Measurements from ENCODE around the gene ADORA3. TPM values are rescaled to one million over a fixed set of nuclear protein-coding genes. Genes with fewer than 3 reads are reported as not detected.

Gene ADORA3
- total RNA-seq, 2 donors from 2014 or later, result 1.6 to 3.6 TPM

GRCh38 chr1:111515291-111516004, 12.0 kb upstream of the ADORA3 start:
- H3K9me3 ChIP-seq, result no peaks in the 10 kb centered on the region
- ATAC-seq (peak; percentile 56), DNase-seq (peak in 3 of 4 donors; percentile 17 to 53 (median 35))
- no peaks in the 10 kb centered on the region for H3K27me3 ChIP-seq
- 30 to 50% methylated on average over 17 to 35 of the region's 40 CpGs for WGBS, 2 donors
- no peaks in the 10 kb centered on the region for H3K36me3 ChIP-seq (replicated peaks in 1 of 2; ENCODE audit: insufficient read depth in 1 of 2, low read depth in 2 of 2)
- no peak for TF ChIP-seq CTCF (IDR thresholded peaks at IDR 0.05)
- TF ChIP-seq POLR2A (IDR thresholded peaks at IDR 0.05), result peak in 2 of 3 donors; percentile 11 to 25
- peak overlapping the region in 3 of 4 donors; percentile 37 to 65 (median 52) for H3K27ac ChIP-seq
- H3K4me3 ChIP-seq, result no peak overlapping the region
- intact Hi-C loops (cut with DNase I), result loop anchor here (10.0 kb wide), 1 partner anchor 149 kb away; no protein-coding TSS in a partner anchor
- peaks cover 11% of the 10 kb centered on the region for H3K4me1 ChIP-seq

- intact Hi-C loops (cut with DNase I), result loop anchor here (10.0 kb wide), 1 partner anchor 151 kb away; no protein-coding TSS in a partner anchor
- H3K4me3 ChIP-seq, result no peak overlapping the region
- peaks cover 21% of the 10 kb centered on the region for H3K4me1 ChIP-seq
- H3K27me3 ChIP-seq, result no peaks in the 10 kb centered on the region
- TF ChIP-seq CTCF (IDR thresholded peaks at IDR 0.05) (no peak), POLR2A (IDR thresholded peaks at IDR 0.05) (no peak)
- H3K9me3 ChIP-seq, result no peaks in the 10 kb centered on the region
- H3K36me3 ChIP-seq (replicated peaks in 1 of 2; ENCODE audit: insufficient read depth in 1 of 2, low read depth in 2 of 2), result no peaks in the 10 kb centered on the region
- H3K27ac ChIP-seq, result no peak overlapping the region
- WGBS, 2 donors, result 63 to 69% methylated on average over 8 of the region's 8 CpGs
- ATAC-seq, result peak; percentile 19
- no peak for DNase-seq
These were observed 10.1 kb upstream of the ADORA3 start for GRCh38 chr1:111513410-111514020.

GRCh38 chr1:111512931-111513330, 9.5 kb upstream of the ADORA3 start:
- ATAC-seq, result no peak
- 68 to 93% methylated on average over 3 of the region's 3 CpGs for WGBS, 2 donors
- Histone ChIP-seq H3K27ac (no peak overlapping the region), H3K4me3 (no peak overlapping the region), H3K4me1 (peaks cover 26% of the 10 kb centered on the region), H3K9me3 (no peaks in the 10 kb centered on the region), H3K27me3 (no peaks in the 10 kb centered on the region), H3K36me3 (replicated peaks in 1 of 2; ENCODE audit: insufficient read depth in 1 of 2, low read depth in 2 of 2) (no peaks in the 10 kb centered on the region)
- no peak for DNase-seq
- no peak for TF ChIP-seq CTCF (IDR thresholded peaks at IDR 0.05)
- no peak for TF ChIP-seq POLR2A (IDR thresholded peaks at IDR 0.05)
- intact Hi-C loops (cut with DNase I), result loop anchor here (10.0 kb wide), 1 partner anchor 152 kb away; no protein-coding TSS in a partner anchor

GRCh38 chr1:111512132-111512889, 8.9 kb upstream of the ADORA3 start:
- peaks cover 33% of the 10 kb centered on the region for H3K4me1 ChIP-seq
- intact Hi-C loops (cut with DNase I), result loop anchor here (10.0 kb wide), 1 partner anchor 152 kb away; no protein-coding TSS in a partner anchor

More at GRCh38 chr1:111512132-111512889, 8.9 kb upstream of the ADORA3 start:
- Histone ChIP-seq H3K4me3 (no peak overlapping the region), H3K27me3 (no peaks in the 10 kb centered on the region), H3K27ac (no peak overlapping the region), H3K36me3 (replicated peaks in 1 of 2; ENCODE audit: insufficient read depth in 1 of 2, low read depth in 2 of 2) (no peaks in the 10 kb centered on the region), H3K9me3 (no peaks in the 10 kb centered on the region)
- DNase-seq (no peak), ATAC-seq (no peak)
- TF ChIP-seq CTCF (IDR thresholded peaks at IDR 0.05), result no peak
- no peak for TF ChIP-seq POLR2A (IDR thresholded peaks at IDR 0.05)
- WGBS, 2 donors, result 72 to 74% methylated on average over 5 of the region's 5 CpGs
